CD4-positive, CD25-positive, alpha-beta regulatory T cell (primary cell): ENCODE measurements around the gene CNN1. TPM values are rescaled to one million over a fixed set of nuclear protein-coding genes. Genes with fewer than 3 reads are reported as not detected.
A peak's percentile ranks its signal among the peaks of the same experiment; 100 is the strongest.

Source experiments
- ATAC-seq, 2 donors: fragments of 150-1000 bp; cut with Tn5 transposase; one replicate each; pipeline ENCODE4 v1.10.0; 2021; ENCODE audit warnings: low read depth in 2 of 2, moderate number of reproducible peaks in 2 of 2, moderate library complexity in 1 of 2
- DNase-seq, 3 donors: peaks; one replicate each; pipeline versions ENCODE4 v3.0.0 to v3.0.0-alpha.2; 2012 to 2022; ENCODE audit warnings: mixed read lengths in 1 of 3
- H3K27ac ChIP-seq: one replicate; pipeline ENCODE4 v1.7.0; 2013; ENCODE audit warnings: mild to moderate bottlenecking, low read length; ENCODE audit not compliant: insufficient read depth, poor library complexity, severe bottlenecking
- H3K27me3 ChIP-seq: one replicate; pipeline ENCODE4 v1.7.0; 2013; ENCODE audit warnings: low read length; ENCODE audit not compliant: control insufficient read depth, insufficient read depth
- H3K36me3 ChIP-seq: one replicate; pipeline ENCODE4 v1.7.0; 2013; ENCODE audit warnings: mild to moderate bottlenecking, low read length, moderate library complexity; ENCODE audit not compliant: control insufficient read depth, insufficient read depth
- H3K4me1 ChIP-seq: 2 replicates; pipeline ENCODE4 v1.7.0; 2013; ENCODE audit warnings: mild to moderate bottlenecking, low read length; ENCODE audit not compliant: insufficient read depth, control insufficient read depth, poor library complexity, severe bottlenecking
- H3K4me3 ChIP-seq: one replicate; pipeline ENCODE4 v1.7.0; 2013; ENCODE audit warnings: low read depth, mild to moderate bottlenecking, low read length, moderate library complexity
- H3K9me3 ChIP-seq, 2 experiments: 1 replicate in 1 of 2; 2 replicates in 1 of 2; pipeline ENCODE4 v1.7.0; 2013; ENCODE audit warnings: low read length in 2 of 2, mild to moderate bottlenecking in 1 of 2, moderate library complexity in 1 of 2; ENCODE audit not compliant: control insufficient read depth in 2 of 2
- H3K27ac Mint-ChIP-seq, 3 donors: one replicate each; pipeline ENCODE4 v1.8.0; 2020 to 2022; ENCODE audit warnings: mild to moderate bottlenecking in 3 of 3, mixed read lengths in 3 of 3, moderate library complexity in 2 of 3
- H3K27me3 Mint-ChIP-seq: one replicate; pipeline ENCODE4 v1.8.0; 2022; ENCODE audit warnings: mild to moderate bottlenecking, mixed read lengths
- H3K36me3 Mint-ChIP-seq: one replicate; pipeline ENCODE4 v1.8.0; 2020; ENCODE audit warnings: mixed read lengths
- H3K4me1 Mint-ChIP-seq, 4 donors: one replicate each; pipeline ENCODE4 v1.8.0; 2020 to 2022; ENCODE audit warnings: mixed read lengths in 4 of 4, mild to moderate bottlenecking in 1 of 4
- H3K4me3 Mint-ChIP-seq, 4 donors: one replicate each; pipeline ENCODE4 v1.8.0; 2020 to 2022; ENCODE audit warnings: mild to moderate bottlenecking in 4 of 4, mixed read lengths in 4 of 4, moderate library complexity in 3 of 4
- H3K9me3 Mint-ChIP-seq, 7 donors: one replicate each; pipeline ENCODE4 v1.8.0; 2020 to 2022; ENCODE audit warnings: mixed read lengths in 7 of 7, mild to moderate bottlenecking in 3 of 7, moderate library complexity in 2 of 7
- polyA plus RNA-seq, 4 donors: library from polyadenylated mRNA; unstranded; fragments of 300-500 nt; fragmentation: Illumina TruSeq; gene quantifications; one replicate each; pipeline ENCODE4 v1.2.3, GENCODE V29; 2021
- total RNA-seq: library from RNA; stranded (reverse); gene quantifications from one replicate; pipeline ENCODE4 v1.2.3, GENCODE V29; 2022

CNN1 gene
- total and polyA plus RNA-seq, 5 donors from 2014 or later, result not detected

DNA sequence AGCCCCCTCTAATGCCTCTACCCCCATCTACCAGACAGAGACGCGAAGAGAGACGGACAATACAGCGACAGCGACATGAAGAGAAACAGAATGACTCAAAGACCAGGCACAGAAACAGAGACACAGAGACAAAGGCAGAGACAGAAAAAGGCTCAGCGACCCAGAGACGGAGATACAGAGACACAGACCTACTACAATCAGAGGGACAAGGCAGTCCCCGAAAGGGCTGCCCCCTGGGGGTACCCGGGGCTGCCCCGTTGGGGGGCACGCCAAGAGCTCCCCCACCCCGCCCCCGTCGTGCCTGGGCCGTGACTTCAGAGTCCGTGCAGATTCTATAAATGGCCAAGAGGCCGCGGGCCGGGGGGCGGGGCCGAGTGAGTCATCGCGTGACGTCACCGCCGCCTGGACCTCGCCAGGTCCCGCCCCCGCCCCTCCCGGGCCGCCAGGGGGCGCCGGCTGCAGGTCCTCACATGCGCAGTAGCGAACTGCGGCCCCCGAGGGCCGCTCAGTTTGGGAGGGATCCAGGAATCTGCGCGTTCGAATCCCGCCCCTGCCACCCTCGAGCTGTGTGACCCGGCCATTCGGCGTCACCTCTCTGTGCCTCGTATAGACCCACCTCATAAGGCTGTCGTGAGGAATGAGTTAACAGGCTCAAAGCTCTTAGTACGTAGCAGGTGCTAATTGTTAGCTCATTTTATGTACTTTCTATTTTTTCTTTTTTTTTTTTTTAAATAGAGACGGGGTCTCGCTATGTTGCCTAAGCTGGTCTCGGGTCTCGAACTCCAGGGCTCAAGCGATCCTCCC lies 2.7 kb upstream of the CNN1 start:
- H3K4me3 ChIP-seq, result peak overlapping the region; percentile 62
- peak overlapping the region; percentile 28 for H3K27ac ChIP-seq
- ATAC-seq (peak; percentile 76 to 77), DNase-seq (peak; percentile 72 to 84 (median 75))
- H3K27me3 ChIP-seq, result no peaks in the 10 kb centered on the region
- Mint-ChIP-seq H3K4me3 (peak overlapping the region in 2 of 4 donors; percentile 77 to 86), H3K27ac (peak overlapping the region in 2 of 3 donors; percentile 81 to 86), H3K36me3 (no peaks in the 10 kb centered on the region), H3K9me3 (peaks cover 0 to 2% (median 0%) of the 10 kb centered on the region in 7 donors), H3K27me3 (peaks cover 31% of the 10 kb centered on the region), H3K4me1 (peaks cover 0 to 22% (median 12%) of the 10 kb centered on the region in 4 donors)
- no peaks in the 10 kb centered on the region for H3K9me3 ChIP-seq
- no peaks in the 10 kb centered on the region for H3K36me3 ChIP-seq
- H3K4me1 ChIP-seq, result peaks cover 5% of the 10 kb centered on the region

DNA sequence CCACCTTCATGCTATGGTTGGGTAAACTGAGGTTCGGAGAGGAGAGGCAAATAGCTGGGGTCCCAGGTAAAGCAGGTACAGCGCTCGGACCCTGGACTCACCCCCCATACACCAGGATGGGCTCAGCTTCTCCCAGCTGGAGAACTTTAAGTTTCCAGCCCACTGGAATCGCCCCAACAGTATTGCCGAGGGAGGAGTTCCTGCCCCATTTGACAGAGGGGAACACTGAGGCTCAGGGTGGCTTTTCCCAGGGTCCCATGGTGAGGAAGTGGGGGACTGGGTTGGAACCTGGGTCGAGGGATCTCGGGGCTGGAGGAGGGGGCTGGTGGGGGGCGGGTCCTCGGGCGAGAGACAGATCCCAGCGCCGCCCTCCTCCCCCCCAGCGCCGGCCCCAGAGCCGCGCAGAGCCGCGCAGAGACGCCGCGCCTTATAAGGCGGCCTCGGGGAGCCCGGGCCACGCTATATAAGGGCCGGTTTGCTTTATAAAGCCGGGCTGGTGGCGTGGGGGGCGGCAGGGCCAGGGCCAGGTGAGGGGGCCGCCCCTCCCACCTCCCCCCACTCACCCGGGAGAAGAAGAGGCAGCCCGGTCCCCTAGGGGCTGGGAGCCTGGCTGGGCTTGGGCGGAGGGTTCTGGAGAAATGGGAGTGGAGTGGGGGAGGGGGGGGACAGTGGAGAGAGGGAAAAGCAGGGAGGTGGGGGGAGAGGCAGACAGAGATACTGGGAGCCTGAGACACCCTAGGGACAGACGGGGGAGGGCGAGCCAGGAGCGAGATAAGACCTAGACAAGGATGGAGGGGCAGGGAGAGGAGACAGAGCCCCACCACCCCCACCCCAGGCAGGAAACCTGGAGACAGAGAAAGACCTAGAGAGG lies 1.1 kb downstream of the CNN1 start:
- H3K27ac Mint-ChIP-seq, result peak overlapping the region in 1 of 3 donors; percentile 46
- no peak overlapping the region for H3K4me3 Mint-ChIP-seq
- no peaks in the 10 kb centered on the region for H3K36me3 Mint-ChIP-seq
- H3K4me1 Mint-ChIP-seq, result peaks cover 0 to 19% (median 8%) of the 10 kb centered on the region in 4 donors
- DNase-seq, result no peak
- H3K27ac ChIP-seq, result no peak overlapping the region
- H3K9me3 ChIP-seq, result no peaks in the 10 kb centered on the region
- H3K36me3 ChIP-seq, result no peaks in the 10 kb centered on the region
- no peak for ATAC-seq
- H3K4me3 ChIP-seq, result no peak overlapping the region
- peaks cover 47% of the 10 kb centered on the region for H3K27me3 Mint-ChIP-seq
- H3K9me3 Mint-ChIP-seq, result peaks cover 0 to 1% (median 0%) of the 10 kb centered on the region in 7 donors
- H3K27me3 ChIP-seq, result no peaks in the 10 kb centered on the region
- H3K4me1 ChIP-seq, result peaks cover 5% of the 10 kb centered on the region

DNA sequence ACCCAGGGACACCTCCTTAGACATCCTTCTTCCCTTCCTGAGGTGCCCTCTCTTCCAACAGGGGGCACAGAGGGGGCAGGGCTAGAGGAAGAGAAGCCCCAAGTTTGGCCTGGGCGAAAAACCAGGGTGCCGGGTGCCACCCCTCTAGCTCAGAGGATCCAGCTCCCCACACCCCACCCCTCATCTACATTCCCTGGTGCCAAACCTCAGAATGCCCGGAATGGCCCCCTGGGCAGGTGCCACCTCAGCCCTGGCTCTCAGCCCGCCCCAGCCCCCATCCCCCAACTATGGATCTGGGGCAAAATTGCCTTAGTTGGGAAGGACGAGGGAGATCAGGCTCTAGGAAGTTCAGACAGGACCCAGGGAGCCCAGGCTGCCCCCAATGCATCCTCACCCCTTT lies 2.0 kb downstream of the CNN1 start:
- DNase-seq (no peak), ATAC-seq (no peak)
- H3K4me1 ChIP-seq, result peaks cover 5% of the 10 kb centered on the region
- Mint-ChIP-seq H3K27me3 (peaks cover 39% of the 10 kb centered on the region), H3K36me3 (no peaks in the 10 kb centered on the region), H3K4me1 (peaks cover 0 to 13% (median 2%) of the 10 kb centered on the region in 4 donors), H3K27ac (no peak overlapping the region), H3K9me3 (peaks cover 0 to 1% (median 0%) of the 10 kb centered on the region in 7 donors), H3K4me3 (no peak overlapping the region)
- H3K27ac ChIP-seq, result no peak overlapping the region
- no peaks in the 10 kb centered on the region for H3K9me3 ChIP-seq
- no peaks in the 10 kb centered on the region for H3K36me3 ChIP-seq
- no peaks in the 10 kb centered on the region for H3K27me3 ChIP-seq
- no peak overlapping the region for H3K4me3 ChIP-seq

DNA sequence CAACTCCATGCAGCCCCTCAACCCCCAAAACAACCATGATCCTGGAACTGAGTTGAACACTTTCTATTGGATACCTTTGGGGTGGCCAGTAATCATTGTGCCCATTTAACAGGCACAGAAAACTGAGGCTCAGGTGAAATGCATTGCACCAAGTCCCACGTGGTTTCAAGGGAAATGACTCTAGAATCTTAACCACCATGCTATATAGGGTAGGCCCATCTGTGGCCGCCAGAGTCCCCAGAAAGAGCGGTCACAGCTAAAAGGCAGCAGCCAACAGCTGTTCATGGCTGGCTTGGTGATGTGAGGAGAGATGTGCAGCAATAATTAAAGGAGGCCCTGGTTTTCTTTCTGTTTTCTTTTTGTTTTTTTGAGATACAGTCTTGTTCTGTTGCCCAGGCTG lies 2.6 kb downstream of the CNN1 start:
- DNase-seq (no peak), ATAC-seq (no peak)
- Mint-ChIP-seq H3K9me3 (peaks cover 0 to 1% (median 0%) of the 10 kb centered on the region in 7 donors), H3K36me3 (no peaks in the 10 kb centered on the region), H3K4me1 (peaks cover 0 to 11% (median 0%) of the 10 kb centered on the region in 4 donors), H3K27me3 (peaks cover 39% of the 10 kb centered on the region), H3K4me3 (no peak overlapping the region), H3K27ac (no peak overlapping the region)
- Histone ChIP-seq H3K36me3 (no peaks in the 10 kb centered on the region), H3K27ac (no peak overlapping the region), H3K4me1 (peaks cover 3% of the 10 kb centered on the region), H3K27me3 (no peaks in the 10 kb centered on the region), H3K4me3 (no peak overlapping the region), H3K9me3 (no peaks in the 10 kb centered on the region)

DNA sequence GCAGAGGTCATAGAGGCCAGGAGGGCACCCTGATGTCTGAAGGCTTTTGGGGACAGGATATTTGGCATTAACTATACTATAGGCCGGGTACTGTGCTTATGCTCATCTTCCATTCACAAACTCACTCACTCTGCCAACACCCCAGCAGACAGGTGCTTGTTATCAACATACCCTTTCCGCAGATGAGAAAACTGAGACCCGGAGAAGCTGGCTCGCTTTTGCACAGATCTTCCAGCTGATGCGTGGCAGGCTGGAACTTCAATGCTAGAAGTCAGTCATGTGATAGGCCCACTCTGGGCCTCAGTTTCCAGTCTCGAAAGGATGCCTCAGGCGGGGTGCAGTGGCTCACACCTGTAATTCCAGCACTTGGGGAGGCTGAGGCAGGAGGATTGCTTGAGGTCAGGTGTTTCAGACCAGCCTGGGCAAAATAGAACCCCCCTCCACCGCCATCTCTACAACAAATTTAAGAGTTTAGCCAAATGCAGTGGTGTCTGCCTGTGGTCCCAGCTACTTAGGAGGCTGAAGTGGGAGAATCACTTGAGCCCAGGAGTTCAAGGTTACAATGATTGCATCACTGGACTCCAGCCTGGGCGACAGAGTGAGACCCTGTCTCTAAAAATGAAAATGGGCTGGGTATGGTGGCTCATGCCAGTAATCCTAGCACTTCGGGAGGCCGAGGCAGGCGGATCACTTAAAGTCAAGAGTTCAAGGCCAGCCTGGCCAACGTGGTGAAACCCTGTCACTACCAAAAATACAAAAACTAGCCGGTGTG lies 9.5 kb downstream of the CNN1 start:
- Mint-ChIP-seq H3K9me3 (no peaks in the 10 kb centered on the region), H3K27ac (no peak overlapping the region), H3K27me3 (peaks cover 7% of the 10 kb centered on the region), H3K36me3 (no peaks in the 10 kb centered on the region), H3K4me1 (no peaks in the 10 kb centered on the region), H3K4me3 (no peak overlapping the region)
- peaks cover 10% of the 10 kb centered on the region for H3K36me3 ChIP-seq
- H3K4me1 ChIP-seq, result no peaks in the 10 kb centered on the region
- H3K27ac ChIP-seq, result no peak overlapping the region
- no peak for ATAC-seq
- H3K9me3 ChIP-seq, result no peaks in the 10 kb centered on the region
- H3K4me3 ChIP-seq, result no peak overlapping the region
- DNase-seq, result no peak
- no peaks in the 10 kb centered on the region for H3K27me3 ChIP-seq

DNA sequence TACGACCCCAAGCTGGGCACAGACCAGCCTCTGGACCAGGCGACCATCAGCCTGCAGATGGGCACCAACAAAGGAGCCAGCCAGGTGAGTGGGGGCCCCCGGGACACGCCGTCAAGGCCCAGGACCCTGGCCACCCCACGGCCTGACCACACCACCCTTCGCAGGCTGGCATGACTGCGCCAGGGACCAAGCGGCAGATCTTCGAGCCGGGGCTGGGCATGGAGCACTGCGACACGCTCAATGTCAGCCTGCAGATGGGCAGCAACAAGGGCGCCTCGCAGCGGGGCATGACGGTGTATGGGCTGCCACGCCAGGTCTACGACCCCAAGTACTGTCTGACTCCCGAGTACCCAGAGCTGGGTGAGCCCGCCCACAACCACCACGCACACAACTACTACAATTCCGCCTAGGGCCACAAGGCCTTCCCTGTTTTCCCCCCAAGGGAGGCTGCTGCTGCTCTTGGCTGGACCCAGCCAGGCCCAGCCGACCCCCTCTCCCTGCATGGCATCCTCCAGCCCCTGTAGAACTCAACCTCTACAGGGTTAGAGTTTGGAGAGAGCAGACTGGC lies 10.8 kb downstream of the CNN1 start:
- no peak overlapping the region for H3K27ac ChIP-seq
- Mint-ChIP-seq H3K27ac (peak overlapping the region in 1 of 3 donors; percentile 63), H3K4me1 (peaks cover 0 to 4% (median 1%) of the 10 kb centered on the region in 4 donors), H3K4me3 (no peak overlapping the region), H3K27me3 (no peaks in the 10 kb centered on the region), H3K36me3 (no peaks in the 10 kb centered on the region), H3K9me3 (no peaks in the 10 kb centered on the region)
- no peak for DNase-seq
- H3K4me3 ChIP-seq, result no peak overlapping the region
- H3K4me1 ChIP-seq, result peaks cover 8% of the 10 kb centered on the region
- no peaks in the 10 kb centered on the region for H3K27me3 ChIP-seq
- H3K36me3 ChIP-seq, result peaks cover 23% of the 10 kb centered on the region
- H3K9me3 ChIP-seq, result no peaks in the 10 kb centered on the region
- ATAC-seq, result no peak

DNA sequence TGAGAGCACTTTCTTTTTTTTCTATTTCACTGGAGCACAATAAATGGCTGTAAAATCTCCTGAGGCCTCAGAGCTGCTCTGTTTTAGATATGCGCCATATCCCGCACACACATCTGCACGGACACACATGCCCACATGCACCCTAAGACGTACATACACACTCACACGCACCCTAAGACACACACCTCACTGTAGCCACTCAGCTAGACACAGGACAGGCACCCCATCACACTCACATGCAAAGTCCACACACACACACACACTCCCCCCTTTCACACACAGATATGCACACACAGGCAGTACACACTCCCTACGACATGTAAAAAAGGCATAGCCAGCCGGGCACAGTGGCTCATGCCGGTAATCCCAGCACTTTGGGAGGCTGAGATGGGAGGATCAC lies 11.6 kb downstream of the CNN1 start:
- ATAC-seq (no peak), DNase-seq (no peak)
- Mint-ChIP-seq H3K27ac (no peak overlapping the region), H3K9me3 (no peaks in the 10 kb centered on the region), H3K4me1 (peaks cover 0 to 6% (median 2%) of the 10 kb centered on the region in 4 donors), H3K36me3 (peaks cover 1% of the 10 kb centered on the region), H3K27me3 (no peaks in the 10 kb centered on the region), H3K4me3 (no peak overlapping the region)
- H3K9me3 ChIP-seq, result no peaks in the 10 kb centered on the region
- H3K27ac ChIP-seq, result no peak overlapping the region
- peaks cover 8% of the 10 kb centered on the region for H3K4me1 ChIP-seq
- H3K36me3 ChIP-seq, result peaks cover 27% of the 10 kb centered on the region
- no peak overlapping the region for H3K4me3 ChIP-seq
- H3K27me3 ChIP-seq, result no peaks in the 10 kb centered on the region
